ENCODE measurements around the gene CASP10. TPM values are rescaled to one million over a fixed set of nuclear protein-coding genes. Genes with fewer than 3 reads are reported as not detected.
A peak's percentile ranks its signal among the peaks of the same experiment; 100 is the strongest.
"Not testable (repeated sequence)": the region's sequence is repeated elsewhere in the genome, so short reads cannot be mapped to it uniquely, and the experiment has no call there.

The CASP10 gene
- polyA plus RNA-seq, 4 donors, result 11.6 to 21.7 (median 16.4) TPM

- H3K4me3 ChIP-seq (ENCODE audit: low read depth in 1 of 3, low read length in 3 of 3), result no peak overlapping the region
- no peak for FAIRE-seq
- H3K27me3 ChIP-seq (ENCODE audit: control insufficient read depth in 3 of 3, insufficient read depth in 3 of 3, low read length in 3 of 3), result no peaks in the 10 kb centered on the region
- DNase-seq, result no peak
- peaks cover 0 to 13% of the 10 kb centered on the region in 2 donors for H3K9me3 ChIP-seq (ENCODE audit: control insufficient read depth in 2 of 2, insufficient read depth in 1 of 2, low read depth in 1 of 2, low read length in 1 of 2)
- H3K36me3 ChIP-seq (ENCODE audit: control insufficient read depth in 3 of 3, insufficient read depth in 2 of 3, low read depth in 1 of 3, low read length in 3 of 3), result peaks cover 19 to 65% (median 29%) of the 10 kb centered on the region in 3 donors
- no peak overlapping the region for H3K27ac ChIP-seq (ENCODE audit: low read depth in 1 of 3, low read length in 2 of 3)
- no peaks in the 10 kb centered on the region for H3K4me1 ChIP-seq (ENCODE audit: control insufficient read depth in 3 of 3, insufficient read depth in 2 of 3, low read depth in 1 of 3, low read length in 2 of 3)
- WGBS, 3 donors, result 95 to 97% (median 96%) methylated on average over 1 of the region's 1 CpG
These were observed 18.8 kb upstream of the CASP10 start for GRCh38 chr2:201164166-201164565.

- Histone ChIP-seq H3K4me1 (ENCODE audit: control insufficient read depth in 3 of 3, insufficient read depth in 2 of 3, low read depth in 1 of 3, low read length in 2 of 3) (no peaks in the 10 kb centered on the region), H3K27ac (ENCODE audit: low read depth in 1 of 3, low read length in 2 of 3) (no peak overlapping the region), H3K4me3 (ENCODE audit: low read depth in 1 of 3, low read length in 3 of 3) (no peak overlapping the region), H3K36me3 (ENCODE audit: control insufficient read depth in 3 of 3, insufficient read depth in 2 of 3, low read depth in 1 of 3, low read length in 3 of 3) (peaks cover 12 to 34% (median 18%) of the 10 kb centered on the region in 3 donors), H3K27me3 (ENCODE audit: control insufficient read depth in 3 of 3, insufficient read depth in 3 of 3, low read length in 3 of 3) (no peaks in the 10 kb centered on the region), H3K9me3 (ENCODE audit: control insufficient read depth in 2 of 2, insufficient read depth in 1 of 2, low read depth in 1 of 2, low read length in 1 of 2) (peaks cover 0 to 13% of the 10 kb centered on the region in 2 donors)
- FAIRE-seq (no peak), DNase-seq (no peak)
- 94 to 99% (median 98%) methylated on average over 3 of the region's 3 CpGs for WGBS, 3 donors
These were observed 15.4 kb upstream of the CASP10 start for GRCh38 chr2:201167546-201167945.

- peaks cover 0 to 13% of the 10 kb centered on the region in 2 donors for H3K9me3 ChIP-seq (ENCODE audit: control insufficient read depth in 2 of 2, insufficient read depth in 1 of 2, low read depth in 1 of 2, low read length in 1 of 2)
- peaks cover 9 to 30% (median 13%) of the 10 kb centered on the region in 3 donors for H3K36me3 ChIP-seq (ENCODE audit: control insufficient read depth in 3 of 3, insufficient read depth in 2 of 3, low read depth in 1 of 3, low read length in 3 of 3)
- not testable (repeated sequence) for H3K27me3 ChIP-seq (ENCODE audit: control insufficient read depth in 3 of 3, insufficient read depth in 3 of 3, low read length in 3 of 3); FAIRE-seq; DNase-seq; H3K4me3 ChIP-seq (ENCODE audit: low read depth in 1 of 3, low read length in 3 of 3); H3K27ac ChIP-seq (ENCODE audit: low read depth in 1 of 3, low read length in 2 of 3); H3K4me1 ChIP-seq (ENCODE audit: control insufficient read depth in 3 of 3, insufficient read depth in 2 of 3, low read depth in 1 of 3, low read length in 2 of 3)
- WGBS, 3 donors, result 87 to 100% (median 97%) methylated on average over 1 of the region's 1 CpG
These were observed 14.4 kb upstream of the CASP10 start for GRCh38 chr2:201168496-201168895.

GRCh38 chr2:201171259-201171814 is 11.6 kb upstream of the CASP10 start:
- H3K4me1 ChIP-seq (ENCODE audit: control insufficient read depth in 3 of 3, insufficient read depth in 2 of 3, low read depth in 1 of 3, low read length in 2 of 3), result peaks cover 0 to 8% (median 0%) of the 10 kb centered on the region in 3 donors
- FAIRE-seq, result no peak
- H3K27me3 ChIP-seq (ENCODE audit: control insufficient read depth in 3 of 3, insufficient read depth in 3 of 3, low read length in 3 of 3), result no peaks in the 10 kb centered on the region
- H3K27ac ChIP-seq (ENCODE audit: low read depth in 1 of 3, low read length in 2 of 3), result no peak overlapping the region
- peaks cover 0 to 15% (median 0%) of the 10 kb centered on the region in 3 donors for H3K36me3 ChIP-seq (ENCODE audit: control insufficient read depth in 3 of 3, insufficient read depth in 2 of 3, low read depth in 1 of 3, low read length in 3 of 3)
- no peak for DNase-seq
- H3K9me3 ChIP-seq (ENCODE audit: control insufficient read depth in 2 of 2, insufficient read depth in 1 of 2, low read depth in 1 of 2, low read length in 1 of 2), result peaks cover 0 to 13% of the 10 kb centered on the region in 2 donors
- 70 to 79% (median 73%) methylated on average over 6 of the region's 6 CpGs for WGBS, 3 donors
- H3K4me3 ChIP-seq (ENCODE audit: low read depth in 1 of 3, low read length in 3 of 3), result no peak overlapping the region

GRCh38 chr2:201172279-201172678 is 10.7 kb upstream of the CASP10 start:
- H3K36me3 ChIP-seq (ENCODE audit: control insufficient read depth in 3 of 3, insufficient read depth in 2 of 3, low read depth in 1 of 3, low read length in 3 of 3), result peaks cover 0 to 7% (median 0%) of the 10 kb centered on the region in 3 donors
- FAIRE-seq, result no peak
- H3K27me3 ChIP-seq (ENCODE audit: control insufficient read depth in 3 of 3, insufficient read depth in 3 of 3, low read length in 3 of 3), result no peaks in the 10 kb centered on the region
- H3K27ac ChIP-seq (ENCODE audit: low read depth in 1 of 3, low read length in 2 of 3), result no peak overlapping the region
- 15 to 45% (median 36%) methylated on average over 2 of the region's 2 CpGs for WGBS, 3 donors
- H3K9me3 ChIP-seq (ENCODE audit: control insufficient read depth in 2 of 2, insufficient read depth in 1 of 2, low read depth in 1 of 2, low read length in 1 of 2), result peaks cover 0 to 6% of the 10 kb centered on the region in 2 donors
- DNase-seq, result no peak
- peaks cover 0 to 12% (median 0%) of the 10 kb centered on the region in 3 donors for H3K4me1 ChIP-seq (ENCODE audit: control insufficient read depth in 3 of 3, insufficient read depth in 2 of 3, low read depth in 1 of 3, low read length in 2 of 3)
- no peak overlapping the region for H3K4me3 ChIP-seq (ENCODE audit: low read depth in 1 of 3, low read length in 3 of 3)

- Histone ChIP-seq H3K27ac (ENCODE audit: low read depth in 1 of 3, low read length in 2 of 3) (no peak overlapping the region), H3K4me1 (ENCODE audit: control insufficient read depth in 3 of 3, insufficient read depth in 2 of 3, low read depth in 1 of 3, low read length in 2 of 3) (peaks cover 0 to 12% (median 0%) of the 10 kb centered on the region in 3 donors), H3K4me3 (ENCODE audit: low read depth in 1 of 3, low read length in 3 of 3) (no peak overlapping the region), H3K27me3 (ENCODE audit: control insufficient read depth in 3 of 3, insufficient read depth in 3 of 3, low read length in 3 of 3) (no peaks in the 10 kb centered on the region), H3K9me3 (ENCODE audit: control insufficient read depth in 2 of 2, insufficient read depth in 1 of 2, low read depth in 1 of 2, low read length in 1 of 2) (peaks cover 0 to 21% of the 10 kb centered on the region in 2 donors), H3K36me3 (ENCODE audit: control insufficient read depth in 3 of 3, insufficient read depth in 2 of 3, low read depth in 1 of 3, low read length in 3 of 3) (no peaks in the 10 kb centered on the region)
- 73 to 90% (median 74%) methylated on average over 1 of the region's 1 CpG for WGBS, 3 donors
- FAIRE-seq (no peak), DNase-seq (no peak)
These were observed 8.3 kb upstream of the CASP10 start for GRCh38 chr2:201174687-201175086.

GRCh38 chr2:201176081-201176481 is 6.9 kb upstream of the CASP10 start:
- peaks cover 0 to 12% (median 0%) of the 10 kb centered on the region in 3 donors for H3K4me1 ChIP-seq (ENCODE audit: control insufficient read depth in 3 of 3, insufficient read depth in 2 of 3, low read depth in 1 of 3, low read length in 2 of 3)
- no peak overlapping the region for H3K4me3 ChIP-seq (ENCODE audit: low read depth in 1 of 3, low read length in 3 of 3)
- DNase-seq (peak; percentile 65 to 70), FAIRE-seq (no peak)
- H3K27ac ChIP-seq (ENCODE audit: low read depth in 1 of 3, low read length in 2 of 3), result peak overlapping the region in 1 of 3 donors; percentile 2
- peaks cover 0 to 21% of the 10 kb centered on the region in 2 donors for H3K9me3 ChIP-seq (ENCODE audit: control insufficient read depth in 2 of 2, insufficient read depth in 1 of 2, low read depth in 1 of 2, low read length in 1 of 2)
- WGBS, 3 donors, result 21 to 45% (median 24%) methylated on average over 4 to 6 of the region's 6 CpGs
- no peaks in the 10 kb centered on the region for H3K27me3 ChIP-seq (ENCODE audit: control insufficient read depth in 3 of 3, insufficient read depth in 3 of 3, low read length in 3 of 3)
- no peaks in the 10 kb centered on the region for H3K36me3 ChIP-seq (ENCODE audit: control insufficient read depth in 3 of 3, insufficient read depth in 2 of 3, low read depth in 1 of 3, low read length in 3 of 3)

- Histone ChIP-seq H3K27me3 (ENCODE audit: control insufficient read depth in 3 of 3, insufficient read depth in 3 of 3, low read length in 3 of 3) (no peaks in the 10 kb centered on the region), H3K4me3 (ENCODE audit: low read depth in 1 of 3, low read length in 3 of 3) (no peak overlapping the region), H3K9me3 (ENCODE audit: control insufficient read depth in 2 of 2, insufficient read depth in 1 of 2, low read depth in 1 of 2, low read length in 1 of 2) (peaks cover 0 to 21% of the 10 kb centered on the region in 2 donors), H3K27ac (ENCODE audit: low read depth in 1 of 3, low read length in 2 of 3) (no peak overlapping the region), H3K36me3 (ENCODE audit: control insufficient read depth in 3 of 3, insufficient read depth in 2 of 3, low read depth in 1 of 3, low read length in 3 of 3) (no peaks in the 10 kb centered on the region), H3K4me1 (ENCODE audit: control insufficient read depth in 3 of 3, insufficient read depth in 2 of 3, low read depth in 1 of 3, low read length in 2 of 3) (peaks cover 0 to 12% (median 0%) of the 10 kb centered on the region in 3 donors)
- DNase-seq, result no peak
- no peak for FAIRE-seq
- 50 to 60% (median 51%) methylated on average over 3 of the region's 3 CpGs for WGBS, 3 donors
These were observed 2.9 kb upstream of the CASP10 start for GRCh38 chr2:201180010-201180409.

GRCh38 chr2:201183365-201183727 is 405 bp downstream of the CASP10 start:
- DNase-seq (no peak), FAIRE-seq (no peak)
- Histone ChIP-seq H3K27me3 (ENCODE audit: control insufficient read depth in 3 of 3, insufficient read depth in 3 of 3, low read length in 3 of 3) (no peaks in the 10 kb centered on the region), H3K36me3 (ENCODE audit: control insufficient read depth in 3 of 3, insufficient read depth in 2 of 3, low read depth in 1 of 3, low read length in 3 of 3) (peaks cover 0 to 12% (median 0%) of the 10 kb centered on the region in 3 donors), H3K4me3 (ENCODE audit: low read depth in 1 of 3, low read length in 3 of 3) (peak overlapping the region; percentile 51 to 62 (median 54)), H3K27ac (ENCODE audit: low read depth in 1 of 3, low read length in 2 of 3) (peak overlapping the region; percentile 69 to 80 (median 77)), H3K4me1 (ENCODE audit: control insufficient read depth in 3 of 3, insufficient read depth in 2 of 3, low read depth in 1 of 3, low read length in 2 of 3) (peaks cover 0 to 19% (median 2%) of the 10 kb centered on the region in 3 donors), H3K9me3 (ENCODE audit: control insufficient read depth in 2 of 2, insufficient read depth in 1 of 2, low read depth in 1 of 2, low read length in 1 of 2) (peaks cover 0 to 12% of the 10 kb centered on the region in 2 donors)
- 2 to 14% (median 5%) methylated on average over 4 of the region's 4 CpGs for WGBS, 3 donors

All from small intestine (tissue), 7 donors.